Mesenchymal stem cell (in vitro differentiated cells and primary cell): ENCODE measurements around the gene DCAF12. TPM values are rescaled to one million over a fixed set of nuclear protein-coding genes. Genes with fewer than 3 reads are reported as not detected.
A peak's percentile ranks its signal among the peaks of the same experiment; 100 is the strongest.

Source experiments
- DNase-seq: peaks from one replicate; pipeline ENCODE4 v3.0.0-alpha.2; 2013
- H2AFZ ChIP-seq: one replicate; pipeline ENCODE4 v1.6.1; 2013; ENCODE audit warnings: low read depth, mild to moderate bottlenecking, control low read depth, inconsistent platforms, low read length, moderate library complexity
- H2AK5ac ChIP-seq: 2 replicates; pipeline ENCODE4 v1.6.1; 2013; ENCODE audit warnings: low read length, moderate library complexity, mild to moderate bottlenecking, inconsistent platforms; ENCODE audit not compliant: severe bottlenecking
- H2BK120ac ChIP-seq: one replicate; pipeline ENCODE4 v1.6.1; 2013; ENCODE audit warnings: low read depth, mild to moderate bottlenecking, inconsistent platforms, low read length, moderate library complexity
- H2BK12ac ChIP-seq, 2 experiments: one replicate each; pipeline ENCODE4 v1.6.1; 2013; ENCODE audit warnings: inconsistent platforms in 2 of 2, low read length in 2 of 2, mild to moderate bottlenecking in 2 of 2, moderate library complexity in 2 of 2, control low read depth in 1 of 2
- H2BK15ac ChIP-seq: one replicate; pipeline ENCODE4 v1.6.1; 2013; ENCODE audit warnings: mild to moderate bottlenecking, low read depth, inconsistent platforms; ENCODE audit not compliant: poor library complexity, severe bottlenecking
- H2BK5ac ChIP-seq: 2 replicates; pipeline ENCODE4 v1.6.1; 2013; ENCODE audit warnings: low read depth, mild to moderate bottlenecking, low read length, control low read depth, inconsistent platforms; ENCODE audit not compliant: poor library complexity, severe bottlenecking
- H3K14ac ChIP-seq, 2 experiments: one replicate each; pipeline ENCODE4 v1.6.1; 2013; ENCODE audit warnings: inconsistent platforms in 2 of 2, low read length in 2 of 2, control low read depth in 1 of 2, mild to moderate bottlenecking in 1 of 2, moderate library complexity in 1 of 2
- H3K18ac ChIP-seq, 2 experiments: one replicate each; pipeline ENCODE4 v1.6.1; 2013; ENCODE audit warnings: inconsistent platforms in 2 of 2, low read length in 2 of 2, control low read depth in 1 of 2, low read depth in 1 of 2, mild to moderate bottlenecking in 1 of 2
- H3K23ac ChIP-seq, 2 experiments: one replicate each; pipeline ENCODE4 v1.6.1; 2013; ENCODE audit warnings: inconsistent platforms in 2 of 2, low read length in 2 of 2, mild to moderate bottlenecking in 2 of 2, moderate library complexity in 2 of 2, control low read depth in 1 of 2
- H3K27ac ChIP-seq: 2 replicates; pipeline ENCODE4 v1.5.1; 2013; ENCODE audit warnings: mild to moderate bottlenecking, moderate library complexity, low read length, control low read depth, inconsistent platforms; ENCODE audit not compliant: poor library complexity, severe bottlenecking
- H3K27me3 ChIP-seq, 2 experiments: 2 replicates each; pipeline versions ENCODE4 v1.6.1 to v1.7.0; 2013; ENCODE audit warnings: low read length in 2 of 2, mild to moderate bottlenecking in 2 of 2, moderate library complexity in 2 of 2, control low read depth in 1 of 2, inconsistent platforms in 1 of 2; ENCODE audit not compliant: control insufficient read depth in 1 of 2, insufficient read depth in 1 of 2
- H3K36me3 ChIP-seq, 2 experiments: 2 replicates each; pipeline versions ENCODE4 v1.6.1 to v1.7.0; 2013; ENCODE audit warnings: low read length in 2 of 2, control low read depth in 1 of 2, inconsistent platforms in 1 of 2, low read depth in 1 of 2, mild to moderate bottlenecking in 1 of 2; ENCODE audit not compliant: insufficient read depth in 2 of 2, control insufficient read depth in 1 of 2
- H3K4ac ChIP-seq, 2 experiments: one replicate each; pipeline ENCODE4 v1.6.1; 2013; ENCODE audit warnings: inconsistent platforms in 2 of 2, low read length in 2 of 2, mild to moderate bottlenecking in 2 of 2, moderate library complexity in 2 of 2, control low read depth in 1 of 2, low read depth in 1 of 2
- H3K4me1 ChIP-seq: 2 replicates; pipeline ENCODE4 v1.6.1; 2013; ENCODE audit warnings: low read depth, low read length, control low read depth; ENCODE audit not compliant: control insufficient read depth, insufficient read depth
- H3K4me2 ChIP-seq: 2 replicates; pipeline ENCODE4 v1.6.1; 2013; ENCODE audit warnings: low read length, mild to moderate bottlenecking, inconsistent platforms; ENCODE audit not compliant: poor library complexity, severe bottlenecking
- H3K4me3 ChIP-seq, 2 experiments: 2 replicates each; pipeline versions ENCODE4 v1.5.1 to v1.7.0; 2013; ENCODE audit warnings: low read length in 2 of 2, mild to moderate bottlenecking in 2 of 2, control low read depth in 1 of 2, low read depth in 1 of 2; ENCODE audit not compliant: insufficient read depth in 1 of 2
- H3K79me1 ChIP-seq: replicated peaks from 2 replicates; pipeline ENCODE4 v1.6.1; 2013; ENCODE audit warnings: mild to moderate bottlenecking, control low read depth, low read length, inconsistent platforms; ENCODE audit not compliant: poor library complexity, severe bottlenecking
- H3K9ac ChIP-seq: 2 replicates; pipeline ENCODE4 v1.7.0; 2013; ENCODE audit warnings: mild to moderate bottlenecking, low read length, moderate library complexity
- H3K9me3 ChIP-seq: 2 replicates; pipeline ENCODE4 v1.7.0; 2013; ENCODE audit warnings: mild to moderate bottlenecking, low read length; ENCODE audit not compliant: control insufficient read depth
- H4K8ac ChIP-seq: one replicate; pipeline ENCODE4 v1.6.1; 2013; ENCODE audit warnings: inconsistent platforms, mild to moderate bottlenecking, low read length, moderate library complexity
- H4K91ac ChIP-seq: one replicate; pipeline ENCODE4 v1.6.1; 2013; ENCODE audit warnings: mild to moderate bottlenecking, low read length, inconsistent platforms
- WGBS: methylation state at CpG from one replicate; pipeline ENCODE4 v1.1.7; 2013; ENCODE audit warnings: mixed read lengths; 5-methylcytosine and 5-hydroxymethylcytosine counted together
- polyA plus RNA-seq, 2 experiments: library from polyadenylated mRNA; stranded (reverse); fragments of 200-250 nt; gene quantifications; one replicate each; pipeline ENCODE4 v1.2.3, GENCODE V29; 2013

The DCAF12 gene
- 14.6 TPM for polyA plus RNA-seq (2013, experiment 1 of 2)
- 14.9 TPM for polyA plus RNA-seq (2013, experiment 2 of 2)

- peak within 1 kb of the TSS; percentile 40 for H2AK5ac ChIP-seq
- peak within 1 kb of the TSS in 1 of 2 experiments; percentile 50 for H3K14ac ChIP-seq
- H3K9me3 ChIP-seq = no peaks in the 10 kb centered on the region
- H3K79me1 ChIP-seq = no peaks in the 10 kb centered on the region
- H2BK5ac ChIP-seq = no peak within 1 kb of the TSS
- WGBS = 0% methylated on average over 58 of the region's 67 CpGs
- H4K91ac ChIP-seq = peak within 1 kb of the TSS; percentile 94
- H4K8ac ChIP-seq = peak within 1 kb of the TSS; percentile 94
- peak within 1 kb of the TSS; percentile 55 for H2BK120ac ChIP-seq
- H3K23ac ChIP-seq = no peak within 1 kb of the TSS
- DNase-seq = peak; percentile 94
- peaks cover 6 to 31% of the 10 kb centered on the region in 2 experiments for H3K36me3 ChIP-seq
- H3K4ac ChIP-seq = peak within 1 kb of the TSS; percentile 52 to 73
- peak within 1 kb of the TSS; percentile 85 for H2AFZ ChIP-seq
- H3K4me1 ChIP-seq = peaks cover 7% of the 10 kb centered on the region
- peak within 1 kb of the TSS; percentile 86 for H2BK15ac ChIP-seq
- no peak within 1 kb of the TSS for H2BK12ac ChIP-seq
- H3K9ac ChIP-seq = peak within 1 kb of the TSS; percentile 96
- peak within 1 kb of the TSS; percentile 82 for H3K27ac ChIP-seq
- H3K4me2 ChIP-seq = peak within 1 kb of the TSS; percentile 91
- peak within 1 kb of the TSS; percentile 64 to 99 for H3K4me3 ChIP-seq
- peak within 1 kb of the TSS; percentile 73 to 88 for H3K18ac ChIP-seq
- H3K27me3 ChIP-seq = no peaks in the 10 kb centered on the region
Measured at GRCh38 chr9:34126207-34127034, at the start of gene DCAF12. Gene DCAF12, minus strand, starts transcription at chr9:34126698. Its CDS starts 267 bp downstream, at chr9:34126431.

- Histone ChIP-seq H2AFZ (no peak overlapping the region), H3K4ac (no peak overlapping the region), H3K4me2 (no peak overlapping the region), H3K9me3 (no peaks in the 10 kb centered on the region), H3K9ac (no peak overlapping the region), H3K23ac (no peak overlapping the region), H2AK5ac (no peak overlapping the region), H3K14ac (no peak overlapping the region), H2BK15ac (no peak overlapping the region), H3K27ac (no peak overlapping the region), H2BK120ac (no peak overlapping the region), H3K79me1 (peaks cover 6% of the 10 kb centered on the region), H3K4me3 (no peak overlapping the region), H2BK12ac (no peak overlapping the region), H4K8ac (no peak overlapping the region), H2BK5ac (no peak overlapping the region), H3K27me3 (no peaks in the 10 kb centered on the region), H3K4me1 (peaks cover 5% of the 10 kb centered on the region), H4K91ac (no peak overlapping the region), H3K18ac (no peak overlapping the region), H3K36me3 (no peaks in the 10 kb centered on the region)
- 83% methylated on average over 1 of the region's 3 CpGs for WGBS
- DNase-seq = no peak
Measured at GRCh38 chr9:34176089-34176488, 49.6 kb upstream of the DCAF12 start.

- Histone ChIP-seq H4K8ac (no peak overlapping the region), H2BK15ac (no peak overlapping the region), H3K4me2 (no peak overlapping the region), H3K4me3 (no peak overlapping the region), H3K9ac (no peak overlapping the region), H3K27ac (no peak overlapping the region), H3K23ac (no peak overlapping the region), H2BK5ac (no peak overlapping the region), H3K36me3 (no peaks in the 10 kb centered on the region), H2BK120ac (no peak overlapping the region), H3K14ac (no peak overlapping the region), H2BK12ac (no peak overlapping the region), H2AK5ac (no peak overlapping the region), H3K4me1 (no peaks in the 10 kb centered on the region), H2AFZ (no peak overlapping the region), H3K18ac (no peak overlapping the region), H3K4ac (no peak overlapping the region), H3K27me3 (no peaks in the 10 kb centered on the region), H3K79me1 (no peaks in the 10 kb centered on the region), H3K9me3 (no peaks in the 10 kb centered on the region), H4K91ac (no peak overlapping the region)
- 99% methylated on average over 14 of the region's 15 CpGs for WGBS
- no peak for DNase-seq
Measured at GRCh38 chr9:34171753-34172535, 45.4 kb upstream of the DCAF12 start.
